HG03064 (cell line): ENCODE results near the gene RCN2.

Source experiments
- ATAC-seq: cut with Tn5 transposase; IDR thresholded peaks from one replicate; pipeline ENCODE4 v1.9.1; 2021; ENCODE audit warnings: low read depth; ENCODE audit not compliant: unreplicated experiment

The RCN2 gene

GRCh38 chr15:76972389-76973361, 41.1 kb downstream of the RCN2 start:
- no peak for ATAC-seq

DNA sequence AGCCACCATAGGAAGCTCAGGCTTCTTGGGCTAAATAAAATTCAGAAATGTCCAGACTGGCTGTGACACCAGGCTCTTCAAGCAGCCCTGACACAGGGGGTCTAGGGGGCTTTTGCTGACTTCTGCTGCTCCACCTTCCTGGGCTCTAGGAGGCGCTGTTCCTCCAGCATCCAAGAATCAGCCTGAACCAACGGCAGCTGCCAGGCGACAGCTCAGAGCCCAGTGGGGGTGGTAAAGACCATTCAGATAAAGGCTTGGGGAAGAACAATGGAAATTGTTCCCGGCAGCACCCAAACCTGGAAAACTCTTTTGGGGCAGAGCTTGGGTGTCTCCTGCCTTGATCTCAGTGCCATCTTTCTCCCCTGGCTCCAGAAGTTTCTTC, 41.8 kb downstream of the RCN2 start:
- no peak for ATAC-seq

DNA sequence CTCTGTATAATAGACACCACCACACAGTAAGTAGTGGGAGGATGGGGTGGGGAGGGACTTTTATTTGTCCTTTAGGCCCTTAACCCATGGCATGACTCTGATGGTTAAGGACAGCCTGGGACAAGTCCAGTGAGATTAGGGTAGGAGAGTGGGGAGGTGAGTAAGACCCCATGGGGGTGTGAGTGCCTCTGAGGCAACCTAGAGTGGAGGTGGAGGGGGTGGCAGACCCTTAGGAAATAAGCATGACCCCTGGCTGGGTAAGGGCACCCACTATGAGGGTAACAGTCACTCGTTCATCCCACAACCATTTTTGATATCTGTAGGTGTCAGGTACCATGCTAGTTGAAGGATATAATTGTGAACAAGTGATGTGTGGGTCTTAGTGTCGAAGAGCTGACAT, 42.4 kb downstream of the RCN2 start:
- no peak for ATAC-seq

GRCh38 chr15:76974456-76975036, 43.0 kb downstream of the RCN2 start:
- no peak for ATAC-seq

- no peak for ATAC-seq
Measured at GRCh38 chr15:76976141-76976540, 44.6 kb downstream of the RCN2 start.

- no peak for ATAC-seq
Measured at GRCh38 chr15:76976572-76977270, 45.2 kb downstream of the RCN2 start.

- ATAC-seq: no peak
Measured at GRCh38 chr15:76978522-76979330, 47.2 kb downstream of the RCN2 start.

DNA sequence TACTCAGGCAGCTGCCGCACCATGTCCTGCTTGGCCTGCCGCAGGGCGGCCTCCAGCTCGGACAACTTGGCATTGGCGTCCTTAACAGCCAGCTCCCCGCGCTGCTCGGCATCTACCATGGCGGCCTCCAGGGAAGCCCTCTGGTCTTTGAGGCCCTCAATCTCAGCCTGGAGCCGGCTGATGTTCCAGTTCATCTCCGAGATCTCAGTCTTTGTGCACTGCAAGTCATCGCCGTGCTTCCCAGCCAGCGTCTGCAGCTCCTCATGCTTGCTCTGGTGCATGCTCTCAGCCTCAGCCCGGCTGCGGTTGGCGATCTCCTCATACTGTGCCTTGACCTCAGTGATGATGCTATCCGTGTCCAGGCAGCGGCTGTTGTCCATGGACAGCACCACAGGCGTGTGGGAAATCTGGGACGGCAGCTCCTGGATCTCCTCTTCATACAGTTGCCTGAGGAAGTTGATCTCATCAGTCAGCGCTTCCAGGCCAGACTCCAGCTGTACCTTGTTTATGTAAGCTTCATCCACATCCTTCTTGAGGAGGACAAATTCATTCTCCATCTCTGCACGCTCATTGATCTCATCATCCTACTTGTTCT, 47.9 kb downstream of the RCN2 start:
- no peak for ATAC-seq

GRCh38 chr15:76979996-76980520, 48.5 kb downstream of the RCN2 start:
- no peak for ATAC-seq

DNA sequence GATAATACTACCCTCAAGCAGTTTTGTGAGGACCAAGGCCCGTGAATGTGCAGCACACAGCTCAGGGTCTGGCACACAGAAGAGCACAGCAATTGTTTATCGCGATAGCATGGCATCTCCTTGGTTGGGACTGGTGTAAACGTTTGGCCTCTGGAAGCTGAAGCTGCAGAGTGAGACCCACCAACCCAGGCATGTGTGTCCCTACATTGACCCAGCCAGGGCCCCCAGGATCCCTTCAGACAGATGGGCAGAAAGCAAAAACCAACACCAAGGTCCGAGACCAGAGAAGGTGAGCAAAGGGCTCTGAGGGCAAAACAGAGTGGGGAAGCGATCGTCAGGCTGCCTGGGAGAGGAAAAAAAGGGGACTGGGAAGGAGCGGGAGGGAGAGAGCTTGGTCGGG, 50.8 kb downstream of the RCN2 start:
- no peak for ATAC-seq

DNA sequence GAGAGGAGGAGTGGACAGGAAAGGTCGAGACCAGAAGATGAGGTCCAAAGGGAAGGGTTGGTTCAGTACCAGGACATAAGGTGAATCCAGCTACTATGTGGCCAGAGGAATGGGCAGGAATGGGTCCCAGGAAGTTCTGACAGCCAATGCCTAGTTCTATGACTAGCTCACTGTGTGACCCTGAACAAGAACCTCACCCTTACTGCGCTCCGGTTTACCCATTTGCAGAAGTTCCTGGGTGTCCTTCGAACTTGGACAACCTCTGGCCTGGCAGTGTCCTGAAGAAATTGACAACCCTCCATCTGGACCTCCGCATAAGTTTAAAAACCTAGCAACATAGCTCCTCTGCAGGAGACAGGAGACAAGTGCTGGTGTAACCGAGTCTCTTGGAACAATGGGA, 51.2 kb downstream of the RCN2 start:
- no peak for ATAC-seq

- ATAC-seq: no peak
Measured at GRCh38 chr15:76983590-76984375, 52.2 kb downstream of the RCN2 start.

GRCh38 chr15:76986743-76987142, 55.2 kb downstream of the RCN2 start:
- ATAC-seq: no peak

- ATAC-seq: no peak
Measured at GRCh38 chr15:76987276-76987675, 55.7 kb downstream of the RCN2 start.

DNA sequence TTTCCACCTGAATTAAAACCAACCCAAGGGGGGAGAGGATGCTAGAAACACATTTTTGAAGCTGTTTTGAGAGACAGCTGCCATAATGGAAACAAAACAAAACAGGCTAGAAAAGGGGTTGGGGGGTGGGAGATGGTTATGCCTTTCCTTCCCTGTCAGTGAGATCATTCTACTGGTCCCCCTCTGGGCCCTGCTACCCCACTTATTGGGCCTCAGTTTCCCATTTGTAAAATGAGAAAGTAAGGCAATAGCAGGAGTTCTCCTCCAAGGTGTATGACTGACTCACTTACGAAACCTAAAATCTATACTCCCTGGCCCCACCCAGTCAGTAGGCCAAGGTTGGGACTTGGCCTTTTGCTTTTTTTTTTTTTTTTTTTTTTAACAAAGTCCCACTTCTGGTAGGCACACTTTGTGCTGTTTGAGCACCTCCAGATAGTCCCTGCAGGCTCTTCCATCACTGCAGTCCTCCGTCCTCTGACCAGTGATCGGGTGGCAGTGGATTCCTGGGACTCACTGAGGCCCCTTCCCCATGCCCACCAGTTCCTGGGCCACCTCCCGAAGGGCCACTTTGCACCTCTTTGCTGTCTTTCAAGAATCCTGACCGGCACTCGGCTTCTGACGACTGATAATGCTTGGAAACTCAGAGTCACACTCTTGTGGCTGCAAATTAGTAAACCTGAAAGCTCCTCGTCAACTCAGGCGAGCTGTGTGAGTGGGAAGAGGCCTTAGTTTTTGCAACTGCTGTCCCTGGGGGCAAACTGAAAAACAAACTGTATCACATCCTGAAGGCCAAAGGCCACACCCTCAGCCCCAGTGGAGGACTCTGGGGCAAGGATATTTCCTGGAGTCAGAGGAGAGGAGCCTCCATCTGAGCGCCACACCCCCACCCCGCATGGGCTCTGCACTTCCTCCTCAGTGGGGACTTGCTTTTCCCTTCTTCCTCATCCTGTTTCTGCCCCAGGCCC, 56.6 kb downstream of the RCN2 start:
- peak; percentile 68 for ATAC-seq

GRCh38 chr15:76988867-76989780, 57.6 kb downstream of the RCN2 start:
- ATAC-seq: no peak

- ATAC-seq: no peak
Measured at GRCh38 chr15:76991048-76991447, 59.5 kb downstream of the RCN2 start.
